NCI-H2227 treated with DMSO at 0.1 percent for 48 hours (cell line): ENCODE measurements around the gene PTPRR.

Experiments used
- DNase-seq: peaks from one replicate; lab custom pipeline; 2025; lab: John Stamatoyannopoulos, UW

Gene PTPRR

GRCh38 chr12:70645494-70646317 lies 274.8 kb downstream of the PTPRR start:
- no peak for DNase-seq

DNA sequence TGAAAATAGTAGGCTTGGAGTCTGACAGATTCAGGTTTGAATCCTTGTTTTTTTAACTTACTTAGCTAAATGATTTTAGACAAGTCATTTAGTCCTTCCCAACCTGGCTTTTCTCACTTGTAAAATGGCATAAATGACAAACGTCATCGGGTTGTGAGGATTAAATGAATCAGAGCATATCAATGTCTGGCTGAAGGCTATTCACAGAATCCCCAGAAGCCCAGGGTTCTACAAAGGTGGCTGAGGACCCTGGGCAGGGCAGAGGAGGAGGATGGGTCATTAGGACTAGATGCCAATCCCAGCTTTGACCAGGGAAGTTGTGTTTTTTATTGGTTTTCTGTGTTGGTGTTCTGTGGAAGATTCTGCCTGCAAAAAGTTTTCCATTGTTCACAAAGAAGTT lies 275.7 kb downstream of the PTPRR start:
- DNase-seq: no peak

- no peak for DNase-seq
These were observed 276.6 kb downstream of the PTPRR start for GRCh38 chr12:70643939-70644338.

DNA sequence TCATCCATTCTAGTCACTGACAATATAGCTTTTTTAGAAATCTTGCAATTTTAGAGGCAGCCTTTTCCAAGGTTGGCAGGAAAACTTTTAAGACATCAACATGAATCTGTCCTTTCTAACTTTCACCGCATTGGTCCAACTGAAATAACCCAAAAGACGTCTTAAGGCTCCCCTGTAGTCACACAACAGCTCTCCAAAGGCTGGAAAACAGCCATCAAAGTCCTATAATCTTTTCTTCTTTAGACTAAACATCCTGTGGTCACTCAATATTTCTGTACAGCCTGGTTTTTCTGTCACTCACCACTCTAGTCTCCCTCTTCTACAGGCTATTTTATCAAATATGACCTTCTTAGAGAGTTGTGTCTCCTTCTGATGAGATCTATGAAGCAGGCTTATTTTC lies 278.8 kb downstream of the PTPRR start:
- no peak for DNase-seq

GRCh38 chr12:70640901-70641300 lies 279.6 kb downstream of the PTPRR start:
- DNase-seq: no peak

DNA sequence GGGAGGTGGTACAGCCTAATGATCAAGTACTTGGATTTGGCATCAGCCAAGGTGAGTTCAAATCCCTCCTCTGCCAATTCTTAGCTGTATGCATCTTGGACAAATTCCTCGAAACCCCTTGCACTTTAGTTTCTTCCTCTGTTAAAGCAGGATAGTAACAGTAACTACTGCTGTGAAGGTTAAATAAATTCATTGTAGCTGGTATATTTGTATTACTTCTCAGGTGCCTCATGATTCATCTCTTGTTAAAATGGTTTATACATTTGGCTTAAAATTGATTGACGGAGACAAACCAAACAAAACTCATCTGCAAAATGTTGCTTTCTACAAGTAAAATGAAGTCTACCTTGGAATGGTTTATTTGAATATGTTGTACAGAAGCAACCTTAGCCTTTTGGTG lies 281.0 kb downstream of the PTPRR start:
- no peak for DNase-seq

- no peak for DNase-seq
These were observed 281.7 kb downstream of the PTPRR start for GRCh38 chr12:70638639-70639360.

- DNase-seq: peak; percentile 20
These were observed 283.0 kb downstream of the PTPRR start, which contains the start of gene PTPRB for GRCh38 chr12:70637303-70638085. Gene PTPRB (minus strand): TSS chr12:70637429. CDS start chr12:70637395, 34 bp downstream.

DNA sequence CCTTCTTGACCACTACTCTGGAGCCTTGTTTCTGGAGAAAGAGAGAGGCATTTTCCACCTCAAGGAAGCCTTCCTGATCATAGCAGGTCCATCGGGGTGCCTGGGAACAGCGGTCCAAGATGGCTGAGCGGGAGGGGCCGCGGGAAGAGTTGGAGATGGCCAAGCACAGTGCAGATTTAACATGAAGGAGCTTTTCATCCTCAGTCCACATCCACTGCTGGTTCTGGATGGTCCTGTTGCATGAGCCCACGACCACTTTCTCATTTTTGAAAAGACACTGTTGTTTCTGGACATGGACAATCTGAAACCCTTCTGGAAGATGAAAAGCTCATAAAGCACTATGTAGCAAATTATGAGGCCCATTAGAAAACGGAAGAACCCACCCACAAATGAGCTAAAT lies 284.8 kb downstream of the PTPRR start:
- no peak for DNase-seq

- no peak for DNase-seq
These were observed 291.6 kb downstream of the PTPRR start for GRCh38 chr12:70628701-70629480.

DNA sequence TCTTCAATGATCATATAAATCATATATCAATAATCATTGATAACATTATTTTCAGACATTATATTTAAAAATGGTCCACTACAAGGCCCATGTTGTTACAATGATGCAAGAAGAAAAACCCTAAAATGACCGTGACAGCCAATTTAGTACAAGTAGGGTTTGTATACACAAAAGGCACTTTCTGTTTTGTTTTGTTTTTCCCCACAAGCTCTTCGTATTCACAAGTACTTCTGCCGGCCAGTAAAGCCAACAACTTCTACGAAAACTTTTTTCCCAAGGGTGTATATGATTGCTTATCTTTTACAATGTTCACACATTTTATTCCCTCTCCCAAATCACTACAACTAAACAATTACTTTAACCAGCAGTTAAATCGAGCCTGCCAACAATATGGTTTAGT lies 292.9 kb downstream of the PTPRR start:
- DNase-seq: no peak

GRCh38 chr12:70626180-70626579 lies 294.4 kb downstream of the PTPRR start:
- DNase-seq: no peak

DNA sequence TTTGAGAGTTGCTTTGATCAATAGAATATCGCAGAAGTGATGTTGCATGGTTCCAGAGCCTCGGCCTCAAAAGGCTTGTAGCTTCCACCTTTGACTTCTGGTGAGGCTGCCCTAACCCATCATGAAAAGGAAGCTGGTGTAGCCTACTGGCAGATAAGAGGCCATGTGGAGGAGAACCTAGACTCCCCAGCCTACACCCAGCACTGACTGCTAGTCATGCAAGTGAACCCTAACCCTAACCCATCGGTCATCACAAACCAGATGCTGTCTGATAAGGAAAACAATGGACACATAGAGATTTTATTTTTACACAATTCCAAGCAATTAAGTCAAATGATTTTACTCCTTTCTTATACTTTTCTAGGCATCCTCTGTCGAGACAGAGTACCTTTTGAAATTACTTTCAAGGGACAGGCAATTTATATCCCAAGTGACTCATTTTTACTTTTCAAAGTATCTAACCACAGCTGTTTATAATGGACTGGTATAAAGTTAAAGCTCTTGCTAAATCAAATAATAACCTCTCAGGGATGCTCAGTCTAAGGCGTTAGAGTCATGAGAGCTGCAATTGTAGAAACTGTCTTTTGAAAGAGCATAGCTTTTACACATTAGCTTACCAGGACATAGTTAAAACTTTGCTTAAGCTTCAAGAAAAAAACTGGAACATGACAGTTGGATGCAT lies 300.9 kb downstream of the PTPRR start:
- no peak for DNase-seq

GRCh38 chr12:70618371-70618770 lies 302.2 kb downstream of the PTPRR start:
- DNase-seq: no peak

GRCh38 chr12:70617450-70617849 lies 303.1 kb downstream of the PTPRR start:
- no peak for DNase-seq

DNA sequence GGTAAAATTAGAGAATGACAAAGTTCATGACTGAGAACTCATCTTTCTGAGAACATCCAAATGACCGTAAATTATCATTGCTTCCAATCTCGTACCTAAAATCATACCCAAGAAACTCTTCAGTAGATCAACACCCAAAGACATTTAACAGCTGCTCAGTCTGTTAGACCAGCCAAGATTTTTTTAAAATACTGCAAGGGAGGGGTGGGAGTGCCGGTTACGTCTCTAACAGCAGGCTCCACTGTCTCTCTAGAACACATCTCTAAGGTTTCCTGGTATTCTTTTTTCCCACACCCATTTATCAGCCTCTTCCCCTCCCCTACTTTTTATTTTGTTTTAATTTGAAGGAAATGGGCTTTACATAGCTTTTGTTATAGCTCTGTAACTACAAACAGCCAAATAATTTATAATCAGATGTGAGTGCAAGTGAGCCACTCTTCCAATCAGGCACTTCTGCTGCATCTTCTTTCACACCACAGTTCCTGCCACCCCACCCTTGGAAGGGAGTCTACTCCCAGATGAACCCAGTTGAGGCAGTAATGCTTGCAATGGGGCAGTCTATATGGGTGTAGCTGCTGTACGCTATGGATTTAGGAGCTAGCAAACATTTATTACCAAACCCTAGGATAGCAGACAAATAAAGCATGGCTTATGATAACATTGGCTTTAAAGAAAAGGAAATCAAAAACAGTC lies 305.2 kb downstream of the PTPRR start:
- no peak for DNase-seq

GRCh38 chr12:70609739-70610491 lies 310.6 kb downstream of the PTPRR start:
- no peak for DNase-seq

GRCh38 chr12:70609203-70609602 lies 311.3 kb downstream of the PTPRR start:
- no peak for DNase-seq

DNA sequence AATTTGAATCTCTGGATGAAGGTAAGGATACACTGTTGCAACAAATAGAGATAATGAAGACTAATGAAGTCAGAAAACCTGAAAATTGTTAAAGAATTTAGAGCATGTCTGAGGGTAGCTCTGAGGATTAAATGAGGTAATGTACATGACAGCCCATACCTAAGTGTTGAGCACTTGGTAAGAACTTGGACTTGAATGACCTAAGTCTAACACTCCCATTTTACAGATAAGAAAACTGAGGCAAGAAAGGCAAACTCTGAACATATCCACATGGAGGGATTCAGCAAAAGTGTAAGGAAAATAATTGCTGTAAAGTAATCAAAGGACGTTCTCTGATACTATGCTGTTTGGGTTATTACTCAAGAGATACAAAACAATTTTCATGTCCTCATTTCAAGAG lies 312.4 kb downstream of the PTPRR start:
- no peak for DNase-seq

- no peak for DNase-seq
These were observed 313.4 kb downstream of the PTPRR start for GRCh38 chr12:70607107-70607506.
